Right lobe of liver (tissue), 4 donors: ENCODE data around the gene CBX2.

Experiments used
- CTCF ChIP-seq, 4 donors: fragments of 200-600 bp in 3 of 4; fragments of 450-650 bp in 1 of 4; IDR thresholded peaks; one replicate each; pipeline versions ENCODE4 v1.5.1 to v1.8.0; 2016 to 2022; ENCODE audit warnings: antibody characterized with exemption in 4 of 4, mild to moderate bottlenecking in 2 of 4
- POLR2A ChIP-seq: fragments of 450-650 bp; IDR thresholded peaks from one replicate; pipeline ENCODE4 v1.6.1; 2017; ENCODE audit warnings: antibody characterized with exemption, mild to moderate bottlenecking
- donor health status: DM: no; HTN: no; CAD: no.
- donor health status: DM: no; HTN: no; CAD: no.
- donor health status: DM: no; HTN: yes; CAD: no.

GRCh38 chr17:79799174-79799537, 21.2 kb downstream of the CBX2 start:
- no peak for TF ChIP-seq CTCF (IDR thresholded peaks at IDR 0.05)
- TF ChIP-seq POLR2A = no peak
